HUES48 (cell line): ENCODE results near the gene FBN1.

ENCODE experiments used
- H3K27ac ChIP-seq: one replicate; pipeline ENCODE4 v1.7.0; 2013; ENCODE audit warnings: low read depth, low read length, inconsistent platforms
- H3K27me3 ChIP-seq: 2 replicates; pipeline ENCODE4 v1.6.1; 2013; ENCODE audit warnings: mild to moderate bottlenecking, low read length; ENCODE audit not compliant: control insufficient read depth, insufficient read depth
- H3K36me3 ChIP-seq: 2 replicates; pipeline ENCODE4 v1.6.1; 2013; ENCODE audit warnings: low read length; ENCODE audit not compliant: control insufficient read depth, insufficient read depth
- H3K4me1 ChIP-seq: 2 replicates; pipeline ENCODE4 v1.6.1; 2013; ENCODE audit warnings: mild to moderate bottlenecking, low read length; ENCODE audit not compliant: control insufficient read depth, insufficient read depth
- H3K4me3 ChIP-seq: 2 replicates; pipeline ENCODE4 v1.5.1; 2013; ENCODE audit warnings: mild to moderate bottlenecking, low read depth, low read length
- H3K9ac ChIP-seq: 2 replicates; pipeline ENCODE4 v1.6.1; 2013; ENCODE audit warnings: mild to moderate bottlenecking, low read depth, low read length, moderate library complexity
- H3K9me3 ChIP-seq: 2 replicates; pipeline ENCODE4 v1.6.1; 2013; ENCODE audit warnings: low read length; ENCODE audit not compliant: control insufficient read depth, insufficient read depth

Gene FBN1

DNA sequence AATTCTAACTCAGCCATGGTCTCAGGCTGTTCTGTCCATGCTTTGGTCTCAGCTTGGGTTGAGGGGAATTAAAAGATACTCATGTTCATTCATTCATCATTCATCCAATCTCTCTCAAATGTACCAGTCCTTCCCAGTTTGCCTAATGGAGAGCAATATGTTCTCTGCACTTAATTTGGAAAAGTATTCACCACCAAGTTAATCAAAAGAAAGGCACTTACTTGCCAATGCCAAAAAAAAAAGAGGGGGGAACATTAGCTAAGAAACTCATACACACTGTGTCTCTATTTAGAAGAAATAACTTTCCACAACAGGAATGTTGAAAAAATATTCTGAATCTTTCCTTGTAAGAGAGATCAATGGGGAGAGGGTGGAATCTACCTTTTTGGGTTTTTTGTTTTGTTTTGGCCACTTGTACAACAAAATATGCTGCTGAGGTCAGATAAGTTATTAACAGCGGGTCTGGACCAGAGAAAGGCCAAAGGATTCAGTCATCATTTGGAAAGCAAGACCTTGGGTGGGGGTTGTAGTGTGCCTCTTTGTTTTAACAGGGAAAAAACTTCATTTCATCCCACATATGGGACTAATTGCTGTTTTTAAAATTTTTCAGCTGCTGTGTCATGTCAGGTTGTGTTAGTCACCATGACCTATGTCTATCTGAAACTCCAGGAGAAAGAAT lies 152.3 kb downstream of the FBN1 start:
- H3K27me3 ChIP-seq, result no peaks in the 10 kb centered on the region
- no peak overlapping the region for H3K4me3 ChIP-seq
- no peak overlapping the region for H3K9ac ChIP-seq
- no peaks in the 10 kb centered on the region for H3K4me1 ChIP-seq
- no peak overlapping the region for H3K27ac ChIP-seq
- H3K36me3 ChIP-seq, result no peaks in the 10 kb centered on the region
- H3K9me3 ChIP-seq, result no peaks in the 10 kb centered on the region

DNA sequence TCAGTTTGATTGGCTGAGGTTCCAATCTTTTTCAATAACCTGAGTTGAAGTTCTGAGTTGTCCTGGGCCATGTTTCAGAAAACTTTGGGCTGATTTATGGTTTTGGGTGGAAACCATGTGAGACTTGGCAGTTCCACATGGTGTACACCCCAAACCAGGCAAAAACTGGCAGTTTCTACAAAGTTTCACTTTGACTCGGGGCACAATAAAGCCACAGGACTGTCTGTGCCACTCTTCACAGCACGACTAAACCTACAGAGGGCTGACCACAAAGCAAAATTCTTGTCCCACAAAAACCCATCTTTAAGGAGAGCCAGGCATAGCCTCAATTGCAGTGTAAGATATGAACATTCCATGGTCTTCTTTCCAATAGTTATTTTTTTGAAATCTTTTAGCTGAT lies 159.3 kb downstream of the FBN1 start:
- H3K9ac ChIP-seq, result no peak overlapping the region
- no peaks in the 10 kb centered on the region for H3K36me3 ChIP-seq
- no peak overlapping the region for H3K4me3 ChIP-seq
- peaks cover 10% of the 10 kb centered on the region for H3K4me1 ChIP-seq
- no peak overlapping the region for H3K27ac ChIP-seq
- H3K27me3 ChIP-seq, result no peaks in the 10 kb centered on the region
- H3K9me3 ChIP-seq, result no peaks in the 10 kb centered on the region

DNA sequence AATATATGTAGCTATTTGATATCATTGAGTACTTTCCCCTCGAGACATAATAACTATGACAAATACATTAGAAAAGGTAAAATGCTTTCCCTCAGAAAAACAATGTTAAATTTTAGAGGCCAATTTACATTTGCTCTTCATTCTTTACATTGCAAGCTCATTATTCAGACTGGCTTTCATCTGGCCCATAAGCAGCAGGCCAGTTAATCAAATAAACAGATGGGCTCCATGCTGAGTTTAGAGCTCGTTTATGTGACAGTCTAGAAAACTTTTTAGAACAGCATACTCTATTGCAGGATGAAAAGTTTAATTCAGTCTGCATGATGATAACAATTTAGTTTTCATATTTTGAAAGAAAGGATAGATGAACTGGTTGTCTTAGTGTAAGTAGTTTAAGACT lies 163.7 kb downstream of the FBN1 start:
- Histone ChIP-seq H3K36me3 (no peaks in the 10 kb centered on the region), H3K27me3 (no peaks in the 10 kb centered on the region), H3K9me3 (no peaks in the 10 kb centered on the region), H3K27ac (no peak overlapping the region), H3K4me3 (no peak overlapping the region), H3K9ac (no peak overlapping the region), H3K4me1 (peaks cover 44% of the 10 kb centered on the region)

DNA sequence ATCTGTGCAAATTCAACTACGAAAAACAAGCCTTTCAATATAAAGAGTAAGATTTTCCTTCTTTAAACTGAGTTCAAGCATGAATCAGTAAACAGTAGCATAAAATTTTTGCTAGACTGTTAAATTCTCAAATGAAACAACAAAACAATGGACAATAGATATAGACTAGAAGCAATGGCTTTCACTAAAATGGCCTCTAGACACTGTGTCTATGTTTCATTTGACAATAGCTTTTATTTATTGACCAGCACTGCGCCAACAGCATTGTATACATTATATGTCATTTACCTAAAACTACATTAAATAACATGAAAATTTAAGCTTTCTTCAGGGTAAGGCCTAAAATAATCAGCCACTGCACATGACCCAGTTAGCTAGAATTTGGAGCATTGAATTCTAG lies 165.8 kb downstream of the FBN1 start:
- H3K4me1 ChIP-seq, result peaks cover 42% of the 10 kb centered on the region
- no peaks in the 10 kb centered on the region for H3K27me3 ChIP-seq
- H3K9ac ChIP-seq, result no peak overlapping the region
- H3K4me3 ChIP-seq, result no peak overlapping the region
- H3K9me3 ChIP-seq, result no peaks in the 10 kb centered on the region
- no peak overlapping the region for H3K27ac ChIP-seq
- no peaks in the 10 kb centered on the region for H3K36me3 ChIP-seq

DNA sequence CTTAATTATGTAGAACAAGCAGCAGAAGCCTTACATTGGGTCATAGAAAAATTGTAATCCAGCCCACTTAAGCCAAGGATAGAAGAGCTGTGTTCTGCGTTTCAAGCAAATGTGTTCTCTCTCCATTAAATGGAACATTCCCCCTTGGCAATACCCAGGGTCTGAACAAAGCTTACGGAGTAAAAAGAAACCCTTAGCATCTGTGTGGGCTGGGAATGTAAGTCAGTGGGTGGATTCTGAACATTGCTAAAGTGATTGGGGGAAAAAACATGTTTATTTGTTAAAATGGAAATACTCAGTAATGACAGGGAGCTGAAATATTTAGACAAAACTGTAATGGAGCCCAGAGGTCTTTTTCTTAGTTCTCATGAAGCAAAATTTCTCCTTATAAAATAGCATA lies 166.9 kb downstream of the FBN1 start:
- Histone ChIP-seq H3K27ac (no peak overlapping the region), H3K36me3 (no peaks in the 10 kb centered on the region), H3K9me3 (no peaks in the 10 kb centered on the region), H3K9ac (no peak overlapping the region), H3K27me3 (no peaks in the 10 kb centered on the region), H3K4me3 (no peak overlapping the region), H3K4me1 (peaks cover 42% of the 10 kb centered on the region)

- H3K36me3 ChIP-seq, result no peaks in the 10 kb centered on the region
- no peak overlapping the region for H3K27ac ChIP-seq
- H3K4me1 ChIP-seq, result peaks cover 42% of the 10 kb centered on the region
- H3K9ac ChIP-seq, result no peak overlapping the region
- no peaks in the 10 kb centered on the region for H3K27me3 ChIP-seq
- H3K4me3 ChIP-seq, result no peak overlapping the region
- no peaks in the 10 kb centered on the region for H3K9me3 ChIP-seq
Observed at GRCh38 chr15:48477795-48478360, 167.6 kb downstream of the FBN1 start.

- no peak overlapping the region for H3K27ac ChIP-seq
Observed at GRCh38 chr15:48475600-48476395, 169.7 kb downstream of the FBN1 start.

DNA sequence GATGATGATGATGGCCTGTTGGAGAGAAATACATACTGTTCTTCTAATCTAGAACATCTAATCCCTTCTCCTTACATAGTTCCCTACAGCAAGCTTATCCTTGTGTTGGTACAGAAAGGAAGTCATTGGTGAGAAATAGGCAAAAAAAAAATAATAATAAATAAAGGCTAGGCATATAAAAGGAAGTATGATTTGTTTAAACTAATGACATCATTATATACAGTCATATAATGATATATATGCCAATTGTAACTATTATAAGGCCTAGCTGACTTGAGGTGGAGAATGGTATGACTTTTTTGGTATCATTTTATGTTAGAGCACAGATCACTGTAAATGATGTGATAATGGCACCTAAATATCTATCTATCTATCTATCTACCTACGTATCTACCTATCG lies 171.8 kb downstream of the FBN1 start:
- no peak overlapping the region for H3K9ac ChIP-seq
- H3K4me3 ChIP-seq, result no peak overlapping the region
- H3K27ac ChIP-seq, result no peak overlapping the region
- no peaks in the 10 kb centered on the region for H3K36me3 ChIP-seq
- H3K9me3 ChIP-seq, result no peaks in the 10 kb centered on the region
- peaks cover 14% of the 10 kb centered on the region for H3K4me1 ChIP-seq
- no peaks in the 10 kb centered on the region for H3K27me3 ChIP-seq

More at GRCh38 chr15:48475600-48476395, 169.7 kb downstream of the FBN1 start:
- Histone ChIP-seq H3K27me3 (no peaks in the 10 kb centered on the region), H3K4me1 (peaks cover 35% of the 10 kb centered on the region), H3K9me3 (no peaks in the 10 kb centered on the region), H3K9ac (no peak overlapping the region), H3K36me3 (no peaks in the 10 kb centered on the region), H3K4me3 (no peak overlapping the region)

GRCh38 chr15:48472756-48473155 lies 172.8 kb downstream of the FBN1 start:
- no peak overlapping the region for H3K27ac ChIP-seq
- no peak overlapping the region for H3K9ac ChIP-seq
- H3K36me3 ChIP-seq, result no peaks in the 10 kb centered on the region
- no peaks in the 10 kb centered on the region for H3K27me3 ChIP-seq
- H3K4me1 ChIP-seq, result peaks cover 6% of the 10 kb centered on the region; the same call in 1 of the 2 replicates
- no peaks in the 10 kb centered on the region for H3K9me3 ChIP-seq
- H3K4me3 ChIP-seq, result no peak overlapping the region

DNA sequence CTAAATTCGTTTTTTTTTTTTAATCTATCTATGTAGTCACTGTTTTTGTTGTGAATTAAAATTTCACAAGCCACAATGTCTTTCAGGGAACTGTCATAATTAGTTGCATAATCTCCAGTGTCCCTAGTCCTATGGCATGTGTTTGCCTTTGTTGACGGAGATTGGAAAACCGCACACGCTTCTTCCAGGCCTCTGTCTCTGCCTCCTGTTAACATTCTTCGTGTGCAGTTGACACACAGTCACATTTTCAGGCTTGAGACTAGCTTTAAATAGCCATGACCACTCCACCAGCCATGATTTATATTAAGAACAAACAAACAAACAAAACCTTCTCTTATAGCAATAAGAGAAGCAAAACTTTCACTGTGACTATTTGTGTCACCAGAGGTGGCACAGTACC lies 174.4 kb downstream of the FBN1 start:
- Histone ChIP-seq H3K27ac (no peak overlapping the region), H3K27me3 (no peaks in the 10 kb centered on the region), H3K4me1 (peaks cover 5% of the 10 kb centered on the region; the same call in 1 of the 2 replicates), H3K9ac (no peak overlapping the region), H3K4me3 (no peak overlapping the region), H3K36me3 (no peaks in the 10 kb centered on the region), H3K9me3 (no peaks in the 10 kb centered on the region)

DNA sequence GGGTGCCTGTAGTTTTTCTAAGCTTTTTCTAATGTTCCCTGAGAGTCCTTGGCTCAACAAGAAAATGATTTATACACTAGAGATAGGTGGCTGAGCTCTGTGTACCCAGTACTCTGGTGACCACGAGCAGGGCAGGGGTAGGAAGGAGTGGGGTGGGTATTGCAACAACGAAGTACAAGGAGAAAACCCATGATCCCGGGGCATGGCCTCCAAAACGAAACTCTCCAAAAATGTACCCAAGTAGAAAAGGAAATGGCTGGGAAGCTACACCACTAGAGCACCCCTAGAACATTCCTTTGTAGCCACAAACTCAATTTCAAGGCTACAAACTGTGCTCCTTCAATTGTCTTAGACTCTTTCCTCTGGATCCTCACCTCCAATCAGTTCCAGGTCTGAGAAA lies 175.4 kb downstream of the FBN1 start:
- H3K36me3 ChIP-seq, result no peaks in the 10 kb centered on the region
- no peak overlapping the region for H3K27ac ChIP-seq
- H3K4me3 ChIP-seq, result no peak overlapping the region
- H3K9ac ChIP-seq, result no peak overlapping the region
- peaks cover 5% of the 10 kb centered on the region; the same call in 1 of the 2 replicates for H3K4me1 ChIP-seq
- no peaks in the 10 kb centered on the region for H3K27me3 ChIP-seq
- no peaks in the 10 kb centered on the region for H3K9me3 ChIP-seq
